ENCODE data around the gene TMEM41B.
"Not testable (repeated sequence)": the region's sequence is repeated elsewhere in the genome, so short reads cannot be mapped to it uniquely, and the experiment has no call there.

Gene TMEM41B

GRCh38 chr11:9258279-9258678 is 56.1 kb downstream of the TMEM41B start:
- DNase-seq = not testable (repeated sequence)

- no peak for DNase-seq
These were observed 60.0 kb downstream of the TMEM41B start for GRCh38 chr11:9254416-9254815.

DNA sequence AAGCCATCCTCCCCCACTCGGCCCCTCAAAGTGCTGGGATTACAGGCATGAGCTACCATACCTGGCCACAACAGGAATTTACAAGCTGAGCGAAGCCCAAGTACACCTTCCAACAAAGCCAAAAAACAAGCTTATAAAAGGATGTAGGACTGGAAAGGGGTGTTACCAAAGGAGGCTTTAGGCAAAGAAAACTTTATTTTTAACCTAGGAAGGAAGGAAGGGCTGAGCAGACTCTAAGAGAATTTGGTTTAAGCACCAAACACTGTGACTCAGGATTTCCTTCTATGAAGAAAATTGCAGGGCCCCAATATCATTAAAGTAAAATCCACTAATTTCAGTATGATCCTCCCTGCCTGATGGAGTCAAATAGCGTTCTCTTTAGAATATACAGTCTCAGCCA is 61.3 kb downstream of the TMEM41B start:
- DNase-seq = no peak

DNA sequence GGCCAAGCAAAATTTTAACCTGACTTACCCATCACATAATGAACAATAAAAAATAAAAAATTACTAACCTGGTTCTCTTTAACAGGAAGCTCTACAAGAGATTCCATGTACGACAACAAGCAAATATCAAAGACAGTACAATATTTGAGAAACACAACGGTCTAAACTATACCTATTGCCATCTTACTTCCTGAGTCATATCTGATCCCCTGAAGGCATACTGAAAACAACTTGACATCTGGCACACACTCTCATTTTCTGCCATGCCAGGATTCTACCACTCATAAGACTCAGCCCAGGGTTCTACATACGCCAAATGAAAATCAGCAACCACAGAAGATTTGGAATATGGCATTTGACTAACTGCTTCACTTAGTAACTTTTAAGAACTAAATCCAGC is 63.1 kb downstream of the TMEM41B start:
- DNase-seq = no peak

- DNase-seq = no peak
These were observed 64.2 kb downstream of the TMEM41B start for GRCh38 chr11:9250139-9250582.

DNA sequence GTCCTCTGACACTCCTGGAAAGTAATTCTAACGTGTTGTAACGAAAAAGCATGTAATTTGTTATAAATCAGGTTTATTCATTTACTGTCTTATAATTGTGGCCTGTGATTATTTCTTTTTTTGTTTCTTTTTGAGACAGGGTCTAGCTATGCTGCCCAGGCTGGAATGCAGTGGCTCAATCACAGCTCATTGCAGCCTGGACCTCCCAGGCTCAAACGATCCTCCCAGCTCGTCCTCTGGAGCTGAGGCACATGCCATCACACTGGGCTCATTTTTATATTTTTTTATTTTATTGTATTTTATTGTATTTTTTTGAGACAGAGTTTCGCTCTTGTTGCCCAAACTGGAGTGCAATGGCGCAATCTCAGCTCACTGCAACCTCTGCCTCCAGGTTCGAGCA is 65.1 kb downstream of the TMEM41B start:
- no peak for DNase-seq

DNA sequence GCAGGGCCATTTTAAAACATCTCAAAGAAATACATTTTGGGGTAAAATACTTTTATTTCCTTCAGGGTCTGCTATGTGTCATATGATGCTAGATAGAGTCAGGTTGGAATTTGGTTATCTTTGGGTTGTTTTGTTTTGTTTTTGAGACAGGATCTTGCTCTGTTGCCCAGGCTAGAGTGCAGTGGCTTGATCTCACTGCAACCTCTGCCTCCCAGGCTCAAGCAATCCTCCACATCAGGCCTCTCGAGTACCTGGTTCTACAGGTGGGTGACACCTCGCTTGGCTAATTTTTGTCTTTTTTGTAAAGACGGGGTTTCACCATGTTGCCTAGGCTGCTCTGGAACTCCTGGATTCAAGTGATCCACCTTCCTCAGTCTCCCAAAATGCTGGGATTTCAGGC is 66.5 kb downstream of the TMEM41B start:
- DNase-seq = no peak

DNA sequence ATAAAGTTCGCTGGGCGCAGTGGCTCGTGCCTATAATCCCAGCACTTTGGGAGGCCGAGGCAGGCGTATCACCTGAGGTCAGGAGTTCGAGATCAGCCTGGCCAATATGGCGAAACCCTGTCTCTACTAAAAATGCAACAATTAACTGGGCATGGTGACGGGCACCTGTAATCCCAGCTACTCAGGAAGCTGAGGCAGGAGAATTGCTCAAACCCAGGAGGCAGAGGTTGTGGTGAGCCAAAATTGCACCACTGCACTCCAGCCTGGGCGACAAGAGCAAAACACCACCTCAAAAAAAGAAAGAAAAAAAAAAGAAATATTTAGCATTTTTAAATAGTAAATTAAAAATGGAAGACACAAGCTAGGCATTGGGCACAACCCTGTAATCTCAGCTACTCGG is 78.2 kb downstream of the TMEM41B start:
- not testable (repeated sequence) for DNase-seq

GRCh38 chr11:9232482-9232881 is 81.9 kb downstream of the TMEM41B start:
- no peak for DNase-seq

DNA sequence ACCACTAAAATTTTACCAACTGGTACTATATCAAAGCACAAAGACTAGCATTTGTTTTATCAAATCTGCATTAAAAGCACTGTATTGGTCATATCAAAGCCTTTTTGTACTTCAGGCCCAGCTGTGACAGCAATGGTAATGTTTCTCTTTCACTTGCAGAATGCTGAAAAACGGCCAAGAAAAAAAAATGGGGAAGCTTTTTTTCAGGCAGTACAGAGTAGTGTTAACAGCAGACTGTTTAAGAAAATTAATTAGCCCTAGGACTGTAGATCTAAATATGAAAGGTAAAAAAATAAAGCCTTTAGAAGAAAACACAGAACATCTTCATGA is 82.6 kb downstream of the TMEM41B start:
- DNase-seq = no peak

All from DMS153 (cell line).